Activated CD4-positive, alpha-beta T cell treated with anti-CD3 and anti-CD28 coated beads, Interleukin-2, amount 50 U/mL, for 4 hours (primary cell): ENCODE measurements around the gene LARGE1.
"Not testable (repeated sequence)": the region's sequence is repeated elsewhere in the genome, so short reads cannot be mapped to it uniquely, and the experiment has no call there.

Experiments
- DNase-seq, 2 experiments: peaks; one replicate each; pipeline ENCODE4 v3.0.0-alpha.2; 2020

LARGE1 gene

GRCh38 chr22:33461698-33462434 lies 458.4 kb downstream of the LARGE1 start:
- no peak for DNase-seq

DNA sequence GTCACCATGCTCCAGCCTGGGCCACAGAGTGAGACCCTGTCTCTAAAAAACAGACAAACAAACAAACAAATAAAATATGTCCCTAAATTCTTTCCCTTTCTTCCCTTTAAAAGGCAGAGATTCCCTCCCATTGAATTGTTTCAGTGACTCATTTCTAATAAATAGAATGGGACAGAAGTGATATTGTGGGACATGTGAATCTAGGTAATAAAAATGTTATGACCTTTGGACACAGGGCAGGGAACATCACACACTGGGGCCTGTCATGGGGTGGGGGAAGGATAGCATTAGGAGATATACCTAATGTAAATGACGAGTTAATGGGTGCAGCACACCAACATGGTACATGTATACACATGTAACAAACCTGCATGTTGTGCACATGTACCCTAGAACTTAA lies 459.0 kb downstream of the LARGE1 start:
- not testable (repeated sequence) for DNase-seq

GRCh38 chr22:33459137-33459536 lies 461.1 kb downstream of the LARGE1 start:
- DNase-seq, result no peak

DNA sequence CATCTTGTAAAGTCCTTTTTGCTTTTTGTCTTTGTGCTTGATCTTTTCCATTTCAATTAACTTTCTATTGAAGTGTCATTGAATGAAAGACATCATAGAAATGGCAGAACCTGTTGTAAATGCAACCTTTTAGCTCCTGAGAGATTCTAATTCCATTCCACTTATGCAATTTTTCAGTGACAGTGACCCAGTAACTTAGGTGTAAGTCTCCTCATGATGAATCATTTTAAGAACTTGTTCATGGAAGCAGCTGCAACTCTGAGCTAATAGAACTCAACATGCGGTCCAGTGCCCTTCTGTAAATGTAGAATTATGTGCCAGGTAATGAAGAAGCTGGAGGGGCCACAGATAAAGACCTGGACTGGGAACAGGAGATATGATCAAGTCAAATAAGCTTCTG lies 463.8 kb downstream of the LARGE1 start:
- DNase-seq, result no peak

- DNase-seq, result no peak
Measured at GRCh38 chr22:33455036-33455435, 465.2 kb downstream of the LARGE1 start.

GRCh38 chr22:33451866-33452469 lies 468.3 kb downstream of the LARGE1 start:
- no peak for DNase-seq

GRCh38 chr22:33450756-33451155 lies 469.5 kb downstream of the LARGE1 start:
- DNase-seq, result no peak

GRCh38 chr22:33447733-33448132 lies 472.5 kb downstream of the LARGE1 start:
- no peak for DNase-seq

GRCh38 chr22:33443683-33444082 lies 476.6 kb downstream of the LARGE1 start:
- no peak for DNase-seq

DNA sequence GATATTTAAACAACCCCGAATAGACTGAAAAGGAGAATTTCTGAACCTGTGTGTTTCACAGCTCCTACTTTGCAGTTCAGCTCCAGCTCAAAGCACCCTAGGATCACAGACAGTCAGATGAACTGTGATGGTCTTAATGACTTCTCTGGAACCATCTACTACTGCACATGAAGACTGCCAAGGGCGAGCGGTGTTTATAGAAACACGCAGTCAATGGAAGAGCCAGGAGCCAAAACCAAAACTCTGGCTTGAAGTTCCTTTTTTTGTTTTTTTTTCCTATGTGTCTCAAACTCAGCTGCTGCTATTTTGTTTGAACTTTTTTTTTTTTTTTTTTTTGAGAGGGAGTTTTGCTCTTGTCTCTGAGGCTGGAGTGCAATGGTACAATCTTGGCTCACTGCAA lies 479.5 kb downstream of the LARGE1 start:
- no peak for DNase-seq

- DNase-seq, result no peak
Measured at GRCh38 chr22:33438273-33438672, 482.0 kb downstream of the LARGE1 start.

DNA sequence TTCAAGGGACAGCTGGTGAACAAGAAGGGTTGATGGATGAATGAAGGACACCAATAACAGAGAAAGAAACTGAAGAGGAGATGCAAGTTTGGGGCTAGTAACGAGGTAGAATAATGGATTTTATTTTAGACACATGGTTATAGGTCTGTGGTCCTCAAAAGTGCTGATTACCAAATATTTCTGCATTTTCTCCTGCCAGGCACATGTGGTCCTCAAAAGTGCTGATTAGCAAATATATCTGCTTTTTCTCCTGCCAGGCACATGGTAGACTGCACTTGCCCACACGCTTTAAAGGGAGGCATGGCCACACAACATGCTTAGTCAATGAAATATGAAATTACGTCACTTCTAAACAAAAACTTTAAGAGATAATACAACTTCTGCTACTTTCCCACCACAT lies 489.0 kb downstream of the LARGE1 start:
- no peak for DNase-seq

DNA sequence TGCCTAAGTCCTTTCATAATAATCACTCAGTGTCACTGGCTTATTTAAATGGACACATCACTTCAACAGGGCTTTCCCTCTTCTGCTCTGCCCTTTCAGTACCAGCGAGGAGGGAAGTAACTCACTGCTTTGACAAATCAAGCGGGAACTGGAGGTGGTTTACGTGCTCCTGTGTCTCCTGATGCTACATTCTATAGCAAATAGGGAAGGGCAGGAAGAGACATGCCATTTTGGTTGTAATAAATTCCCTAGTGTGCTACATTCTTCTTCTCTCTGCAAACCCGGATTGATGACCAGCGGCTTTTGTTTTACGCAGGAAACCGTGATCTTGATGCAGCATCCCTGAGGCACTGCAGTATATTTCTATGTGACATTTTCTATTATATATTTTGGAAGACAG lies 491.0 kb downstream of the LARGE1 start:
- DNase-seq, result no peak

DNA sequence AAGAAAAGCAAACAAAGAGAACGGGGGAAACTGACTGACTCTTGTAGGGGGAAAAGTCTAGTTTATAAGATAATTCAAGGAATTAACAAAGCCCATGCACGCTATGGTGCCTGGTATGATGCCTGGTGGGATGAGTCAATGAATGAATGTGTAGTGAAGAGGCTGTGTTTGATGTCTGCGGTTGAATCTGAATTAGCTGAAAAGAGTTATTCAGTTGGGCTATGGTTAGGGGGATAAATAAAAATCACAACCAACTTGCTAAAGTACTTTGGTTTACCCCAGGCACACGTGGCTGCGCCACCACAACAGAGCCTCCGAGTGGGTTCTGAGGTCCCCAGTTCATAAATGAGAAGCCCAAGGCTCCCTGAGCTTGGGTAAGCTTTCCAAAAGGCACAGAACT lies 492.8 kb downstream of the LARGE1 start:
- no peak for DNase-seq

- DNase-seq, result no peak
Measured at GRCh38 chr22:33426451-33426850, 493.8 kb downstream of the LARGE1 start.

GRCh38 chr22:33421859-33422258 lies 498.4 kb downstream of the LARGE1 start:
- DNase-seq, result no peak

DNA sequence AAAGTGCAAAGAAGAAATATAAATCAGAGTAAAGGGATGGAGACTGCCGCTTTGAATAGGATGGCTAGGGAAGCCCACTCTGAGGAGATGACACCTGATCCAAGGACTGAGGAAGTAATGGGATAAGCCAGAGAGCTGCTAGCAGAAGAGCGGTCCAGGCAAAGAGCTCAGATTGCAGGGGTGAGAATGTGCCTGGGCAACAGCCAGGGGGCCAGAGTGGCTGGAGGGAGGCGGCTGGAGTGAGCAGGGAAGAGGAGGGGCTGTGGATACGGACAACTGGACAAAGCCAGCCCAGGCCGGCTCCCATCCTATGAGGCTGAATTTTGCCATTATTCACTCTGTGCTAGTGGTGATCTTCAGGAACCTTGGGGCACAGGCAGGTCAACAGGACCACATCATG lies 501.8 kb downstream of the LARGE1 start:
- no peak for DNase-seq

DNA sequence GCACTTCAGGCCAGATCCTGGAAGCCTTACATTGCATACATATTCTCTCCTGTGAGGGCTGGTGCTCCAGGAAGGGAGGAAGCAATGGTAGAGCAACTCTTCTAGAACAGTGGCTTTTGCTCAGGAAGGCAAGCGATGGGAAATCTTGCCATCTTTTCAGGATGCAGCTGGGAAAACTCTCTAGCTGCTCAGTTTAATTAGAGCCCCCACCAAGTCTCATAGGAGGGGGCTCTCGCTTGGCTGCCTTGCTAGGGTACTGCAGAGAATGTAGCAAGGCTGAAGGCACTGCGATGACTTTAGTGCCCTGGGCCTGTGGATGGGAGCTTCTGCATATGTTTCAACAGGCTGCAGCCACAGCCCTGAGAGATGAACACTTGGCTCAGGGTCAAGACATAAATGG lies 504.9 kb downstream of the LARGE1 start:
- DNase-seq, result no peak

- no peak for DNase-seq
Measured at GRCh38 chr22:33409079-33409478, 511.2 kb downstream of the LARGE1 start.

DNA sequence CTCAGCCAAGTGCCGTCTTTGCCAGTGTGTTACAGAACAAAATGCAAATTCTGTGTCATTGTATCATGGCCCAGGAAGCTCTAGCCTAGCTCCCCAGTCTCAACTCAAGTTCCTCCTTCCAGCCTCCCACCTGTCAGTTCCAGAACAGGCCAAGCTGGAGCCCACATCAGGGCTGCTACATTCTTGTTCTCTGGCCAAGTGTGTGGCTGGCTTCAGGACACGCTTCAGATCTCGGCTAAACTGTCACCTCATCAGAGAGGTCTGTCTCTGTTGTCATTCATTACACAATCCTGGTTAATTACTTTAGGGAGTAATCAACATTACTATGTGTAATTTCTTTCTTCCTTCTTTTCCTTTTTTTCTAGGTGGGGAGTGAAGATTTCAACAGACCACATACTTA lies 515.1 kb downstream of the LARGE1 start:
- no peak for DNase-seq

DNA sequence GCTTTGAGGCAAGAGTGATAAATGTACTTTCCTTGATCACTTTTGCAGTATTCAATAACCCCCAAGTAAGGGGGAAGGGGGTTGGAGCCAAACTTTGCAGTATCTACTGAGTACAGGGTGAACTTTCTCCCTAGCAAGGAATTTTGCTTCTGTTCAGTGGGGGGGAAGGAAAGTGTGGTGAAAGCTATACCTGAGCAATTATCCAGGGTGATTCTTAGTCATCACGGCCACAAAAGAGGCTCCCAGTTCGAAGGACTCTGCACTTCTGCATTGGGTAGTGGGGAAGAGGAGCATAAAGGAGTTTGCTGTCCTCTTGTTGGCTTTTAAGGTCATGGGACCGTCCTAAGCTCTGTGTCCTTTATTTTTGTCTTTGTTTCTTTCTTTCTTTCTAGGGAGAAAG lies 515.6 kb downstream of the LARGE1 start:
- DNase-seq, result no peak

DNA sequence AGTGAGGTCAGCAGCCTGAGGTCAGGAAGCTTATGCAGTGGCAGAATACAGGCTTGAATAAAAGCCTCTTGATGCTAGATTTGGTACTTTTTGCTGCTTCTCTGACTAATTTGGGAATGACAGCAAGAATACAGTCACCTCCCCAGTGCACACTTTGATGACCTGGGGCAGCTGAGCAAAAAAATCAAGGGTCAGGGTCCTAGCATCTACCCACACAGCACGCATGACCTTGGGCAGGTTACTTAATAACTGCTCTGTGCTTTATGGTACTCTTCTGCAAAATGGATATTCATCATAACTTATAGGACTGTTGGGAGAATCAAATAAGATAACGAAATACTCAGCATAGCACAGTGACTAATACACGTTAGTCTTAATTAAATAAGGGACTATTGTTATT lies 518.0 kb downstream of the LARGE1 start:
- DNase-seq, result no peak

DNA sequence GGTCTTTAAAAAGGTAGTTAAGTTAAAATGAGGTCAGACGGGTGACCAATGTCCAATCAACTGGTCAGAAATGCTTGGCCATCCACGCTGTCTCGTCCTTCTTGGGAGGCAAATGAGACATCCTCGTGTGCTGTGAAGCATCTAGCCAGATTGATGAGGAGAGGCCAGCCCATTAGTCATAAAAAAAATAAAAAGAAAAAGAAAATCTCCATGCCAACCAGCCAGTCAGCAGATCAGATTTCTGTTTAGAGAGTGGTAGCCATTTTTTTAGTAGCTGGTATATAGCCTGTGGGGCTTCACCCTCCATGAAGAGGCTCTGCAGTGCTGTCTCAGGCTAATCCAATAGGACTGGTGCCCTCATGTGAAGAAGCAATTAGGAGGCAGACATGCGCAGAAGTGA lies 519.0 kb downstream of the LARGE1 start:
- no peak for DNase-seq

DNA sequence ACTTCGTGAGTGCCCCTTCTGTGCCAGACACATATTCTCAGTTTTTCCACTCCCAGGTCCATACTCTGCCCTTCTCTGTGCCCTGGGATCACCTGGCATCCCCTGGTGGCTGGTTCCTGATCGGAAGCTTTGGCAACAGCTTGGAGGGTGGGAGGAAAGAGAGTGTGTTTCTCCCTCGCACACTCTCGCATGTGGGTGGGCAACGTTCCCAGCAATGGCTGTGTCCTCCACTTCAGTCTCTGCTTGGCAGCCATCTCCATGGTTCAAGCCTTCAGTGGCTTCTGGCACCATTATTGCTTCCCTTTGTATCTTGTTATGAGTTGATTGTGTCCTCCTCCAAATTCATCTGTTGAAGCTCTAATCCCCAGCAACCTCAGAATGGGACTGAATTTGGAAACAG lies 519.4 kb downstream of the LARGE1 start:
- DNase-seq, result no peak
